SKM-1 treated with dmso at 0.1 percent for 144 hours (cell line): Measurements from ENCODE around the gene NKPD1.

Source experiments
- DNase-seq: peaks from one replicate; lab custom pipeline; 2025; ENCODE audit not compliant: unreplicated experiment; lab: John Stamatoyannopoulos, UW

The NKPD1 gene, protein sequence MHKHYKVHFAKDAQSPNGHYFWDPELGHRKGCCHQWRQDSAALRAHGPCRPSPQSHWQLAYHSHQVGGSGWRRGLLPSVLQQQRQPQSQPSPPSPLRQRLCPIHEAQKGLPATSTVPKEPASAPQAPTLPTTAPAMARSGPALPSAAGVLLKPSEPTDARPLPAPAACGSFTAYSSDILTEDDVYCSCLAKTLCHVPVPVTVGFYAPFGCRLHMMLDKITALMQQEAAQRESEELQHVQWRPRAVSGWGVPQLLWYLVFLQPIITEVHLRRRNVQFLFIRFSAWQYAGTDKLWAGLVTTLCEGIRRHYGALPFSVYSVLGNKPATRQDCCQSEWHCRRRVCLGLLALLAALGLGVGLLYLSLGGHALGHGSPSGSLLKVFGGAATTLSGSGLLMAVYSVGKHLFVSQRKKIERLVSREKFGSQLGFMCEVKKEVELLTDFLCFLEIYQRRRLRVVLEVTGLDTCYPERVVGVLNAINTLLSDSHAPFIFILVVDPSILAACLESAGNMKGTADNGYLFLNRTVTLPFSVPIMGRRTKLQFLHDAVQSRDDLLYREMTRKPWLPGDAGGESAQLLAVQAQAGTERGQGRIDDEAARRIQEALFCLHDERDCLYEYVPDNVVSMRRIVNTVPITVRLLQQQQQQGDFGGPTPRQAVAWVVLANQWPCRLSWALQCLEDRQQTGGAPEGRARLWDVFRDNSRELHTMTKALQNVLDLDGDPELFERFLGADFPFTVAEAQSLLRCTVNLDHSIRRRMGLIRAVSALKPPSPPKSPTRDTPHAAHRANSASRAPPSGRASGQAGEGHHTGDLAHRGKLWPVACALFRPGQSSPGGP

GRCh38 chr19:45160870-45161737 lies at the start of gene NKPD1:
NKPD1 (minus strand) TSS chr19:45160982; CDS start chr19:45160150, 832 bp downstream.
- DNase-seq: no peak

- DNase-seq: no peak
These were observed 45.5 kb upstream of the NKPD1 start for GRCh38 chr19:45206328-45206727.

DNA sequence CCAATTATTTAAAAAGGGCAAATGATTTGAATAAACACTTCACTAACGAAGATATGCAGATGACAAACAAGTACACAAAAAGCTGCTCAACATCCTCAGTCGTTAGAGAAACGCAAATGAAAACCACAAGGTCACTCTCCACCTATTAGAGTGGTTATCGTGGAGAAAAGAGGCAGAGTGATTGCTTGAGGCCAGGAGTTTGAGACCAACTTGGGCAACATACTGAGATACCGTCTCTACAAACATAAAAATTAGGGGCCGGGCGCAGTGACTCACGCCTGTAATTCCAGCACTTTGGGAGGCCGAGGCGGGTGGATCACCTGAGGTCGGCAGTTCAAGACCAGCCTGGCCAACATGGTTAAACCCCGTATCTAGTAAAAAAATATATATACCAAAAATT lies 45.0 kb upstream of the NKPD1 start:
- DNase-seq: no peak

- no peak for DNase-seq
These were observed 41.9 kb upstream of the NKPD1 start for GRCh38 chr19:45202637-45203036.

- DNase-seq: no peak
These were observed 39.8 kb upstream of the NKPD1 start for GRCh38 chr19:45200568-45200967.

DNA sequence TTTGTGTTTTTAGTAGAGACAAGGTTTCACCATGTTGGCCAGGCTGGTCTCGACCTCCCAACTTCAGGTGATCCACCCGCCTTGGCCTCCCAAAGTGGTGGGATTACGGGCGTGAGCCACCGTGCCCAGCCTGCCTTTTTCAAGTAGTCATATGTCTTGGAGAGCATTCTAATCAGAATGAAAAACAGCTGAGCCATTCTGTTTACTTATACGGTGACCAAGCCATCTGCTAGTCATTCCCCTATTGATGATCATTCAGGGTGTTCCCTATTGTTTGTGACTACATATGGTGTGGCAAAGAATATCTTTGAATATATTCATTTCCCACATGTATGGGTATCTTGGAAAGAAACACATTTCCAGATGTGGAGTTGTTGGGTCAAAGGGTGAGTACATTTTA lies 35.0 kb upstream of the NKPD1 start:
- DNase-seq: no peak

DNA sequence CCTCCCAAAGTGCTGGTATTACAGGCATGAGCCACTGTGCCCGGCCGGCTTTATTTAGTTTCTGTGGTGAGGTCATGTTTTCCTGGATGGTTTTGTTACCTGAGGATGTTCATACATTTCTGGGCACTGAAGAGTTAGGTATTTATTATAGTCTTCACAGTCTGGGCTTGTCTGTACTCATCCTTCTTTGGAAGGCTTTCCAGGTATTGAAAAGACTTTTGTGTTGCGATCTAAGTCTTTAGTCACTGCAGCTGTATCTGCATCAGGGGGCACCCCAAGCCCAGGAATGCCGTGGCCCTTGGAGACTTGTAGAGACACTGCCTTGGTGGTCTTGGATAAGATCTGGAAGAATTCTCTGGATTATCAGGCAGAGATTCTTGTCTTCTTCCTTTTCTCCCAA lies 30.6 kb upstream of the NKPD1 start:
- DNase-seq: no peak

GRCh38 chr19:45189971-45190370 lies 29.2 kb upstream of the NKPD1 start:
- no peak for DNase-seq

DNA sequence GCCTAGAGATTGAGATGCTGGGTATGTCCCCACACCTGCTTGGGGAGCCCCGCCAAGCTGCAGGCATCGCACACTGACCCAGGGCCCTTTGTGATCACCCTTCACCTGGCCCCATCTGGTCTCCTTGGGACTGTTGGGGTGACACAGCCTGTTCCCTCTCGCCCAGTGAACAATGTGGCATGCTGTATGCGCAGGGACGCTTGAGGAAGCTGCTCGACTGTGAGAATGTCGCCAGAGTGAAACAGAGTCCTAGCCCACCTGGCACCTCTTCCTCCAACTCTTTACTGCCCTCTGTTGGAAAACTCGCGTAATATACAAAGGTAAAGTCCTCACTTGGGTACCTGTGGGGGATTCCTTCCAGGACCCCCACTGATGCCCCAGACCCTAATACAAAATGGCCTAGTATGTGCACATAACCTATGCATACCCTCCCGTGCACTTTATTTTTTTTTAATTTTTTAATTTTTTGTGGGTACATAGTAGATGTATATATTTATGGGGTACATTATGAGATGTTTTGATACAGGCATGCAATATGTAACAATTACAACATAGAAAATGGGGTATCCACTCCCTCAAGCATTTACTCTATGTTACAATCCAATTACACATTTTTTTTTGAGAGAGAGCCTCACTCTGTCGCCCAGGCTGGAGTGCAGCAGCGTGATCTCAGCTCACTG lies 26.8 kb upstream of the NKPD1 start:
- DNase-seq: no peak

DNA sequence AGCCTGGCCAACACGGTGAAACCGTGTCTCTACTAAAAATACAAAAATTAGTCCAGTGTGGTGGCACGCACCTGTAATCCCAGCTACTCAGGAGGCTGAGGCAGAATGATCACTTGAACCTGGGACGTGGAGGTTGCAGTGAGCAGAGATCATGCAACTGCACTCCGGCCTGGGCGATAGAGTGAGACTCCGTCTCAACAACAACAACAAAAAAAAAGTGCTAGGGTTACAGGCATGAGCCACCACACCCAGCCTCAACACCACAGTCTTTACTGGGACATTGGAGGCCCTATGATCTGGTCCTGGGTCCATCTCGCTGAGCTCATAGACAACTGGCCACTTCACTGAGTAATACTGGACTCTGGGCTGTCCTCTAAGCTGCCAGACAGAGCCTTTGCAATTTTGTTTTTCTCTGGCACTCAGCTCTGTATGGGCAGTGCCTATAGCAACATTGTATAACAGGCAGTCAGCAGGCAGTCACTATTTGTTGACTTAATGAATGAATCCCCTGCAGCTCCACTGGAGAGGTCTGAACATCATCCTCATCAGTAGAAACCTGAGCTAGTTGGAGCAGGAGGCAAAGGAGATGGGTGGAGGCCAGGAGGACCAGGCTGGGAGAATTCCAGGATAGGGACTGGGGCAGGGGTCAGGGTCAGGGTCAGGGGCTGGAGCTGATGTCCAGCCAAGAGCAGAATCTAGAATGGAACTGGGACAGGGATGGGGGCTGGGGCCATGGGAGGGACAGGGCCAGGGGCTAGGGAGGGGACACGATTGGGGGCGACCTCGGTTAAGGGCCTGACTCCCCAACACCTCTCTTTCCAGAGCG lies 25.9 kb upstream of the NKPD1 start:
- DNase-seq: no peak

DNA sequence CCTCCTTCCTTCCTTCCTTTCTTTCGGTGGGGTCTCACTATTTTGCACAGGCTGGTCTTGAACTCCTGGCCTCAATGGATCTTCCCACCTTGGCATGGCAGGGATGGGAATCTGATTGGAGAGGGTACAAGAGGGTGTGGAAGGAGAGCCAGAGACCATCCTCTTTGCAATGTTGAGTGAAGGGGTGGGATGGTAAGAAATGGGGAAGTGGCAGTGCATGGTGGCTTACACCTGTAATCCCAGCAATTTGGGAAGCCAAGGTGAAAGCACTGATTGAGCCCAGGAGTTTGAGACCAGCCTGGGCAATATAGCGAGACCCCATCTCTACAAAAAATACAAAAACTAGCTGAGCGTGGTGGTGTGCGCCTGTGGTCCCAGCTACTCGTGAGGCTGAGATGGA lies 23.3 kb upstream of the NKPD1 start:
- DNase-seq: no peak

DNA sequence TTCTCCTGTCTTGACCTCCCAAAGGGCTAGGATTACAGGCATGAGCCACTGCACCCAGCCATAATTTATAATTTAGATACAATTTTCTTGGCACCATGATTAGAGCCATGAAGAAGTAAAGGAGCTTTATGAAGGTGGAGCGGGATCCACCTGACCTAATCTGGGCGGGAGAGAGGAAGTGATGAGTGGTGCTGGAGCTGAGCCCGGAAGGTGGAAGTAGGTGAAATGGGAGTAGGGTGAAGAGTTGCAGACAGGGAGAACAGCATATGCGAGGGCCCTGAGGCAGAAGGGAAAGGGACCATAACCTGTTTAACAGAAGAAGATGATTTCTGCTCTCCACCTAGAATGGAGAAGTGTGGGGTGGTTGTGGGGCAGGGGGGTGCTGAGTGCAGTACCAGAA lies 22.0 kb upstream of the NKPD1 start:
- no peak for DNase-seq

GRCh38 chr19:45180936-45181335 lies 20.2 kb upstream of the NKPD1 start:
- no peak for DNase-seq

DNA sequence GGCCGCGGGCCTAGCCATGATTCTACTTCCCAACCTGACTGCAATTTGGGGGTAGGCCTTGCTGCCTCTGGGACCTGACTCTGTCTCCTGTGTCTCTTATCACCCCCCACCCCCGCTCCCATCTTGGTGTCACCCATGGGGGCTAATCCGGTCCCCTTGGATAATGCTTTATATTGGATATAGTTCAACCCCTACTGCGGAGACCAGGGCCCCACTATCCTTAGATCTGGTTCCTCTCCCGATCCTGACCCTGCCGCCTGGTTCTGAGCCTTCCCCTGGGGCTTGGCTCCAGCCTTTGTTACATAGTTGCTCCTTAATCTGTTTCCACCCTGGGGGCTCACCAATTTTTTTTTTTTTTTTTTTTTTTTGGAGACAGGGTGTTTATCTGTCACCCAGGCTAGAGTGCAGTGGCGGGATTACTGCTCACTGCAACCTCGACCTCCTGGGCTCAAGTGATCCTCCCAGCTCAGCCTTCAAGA lies 19.1 kb upstream of the NKPD1 start:
- DNase-seq: no peak

- DNase-seq: no peak
These were observed 18.5 kb upstream of the NKPD1 start for GRCh38 chr19:45179072-45179891.

DNA sequence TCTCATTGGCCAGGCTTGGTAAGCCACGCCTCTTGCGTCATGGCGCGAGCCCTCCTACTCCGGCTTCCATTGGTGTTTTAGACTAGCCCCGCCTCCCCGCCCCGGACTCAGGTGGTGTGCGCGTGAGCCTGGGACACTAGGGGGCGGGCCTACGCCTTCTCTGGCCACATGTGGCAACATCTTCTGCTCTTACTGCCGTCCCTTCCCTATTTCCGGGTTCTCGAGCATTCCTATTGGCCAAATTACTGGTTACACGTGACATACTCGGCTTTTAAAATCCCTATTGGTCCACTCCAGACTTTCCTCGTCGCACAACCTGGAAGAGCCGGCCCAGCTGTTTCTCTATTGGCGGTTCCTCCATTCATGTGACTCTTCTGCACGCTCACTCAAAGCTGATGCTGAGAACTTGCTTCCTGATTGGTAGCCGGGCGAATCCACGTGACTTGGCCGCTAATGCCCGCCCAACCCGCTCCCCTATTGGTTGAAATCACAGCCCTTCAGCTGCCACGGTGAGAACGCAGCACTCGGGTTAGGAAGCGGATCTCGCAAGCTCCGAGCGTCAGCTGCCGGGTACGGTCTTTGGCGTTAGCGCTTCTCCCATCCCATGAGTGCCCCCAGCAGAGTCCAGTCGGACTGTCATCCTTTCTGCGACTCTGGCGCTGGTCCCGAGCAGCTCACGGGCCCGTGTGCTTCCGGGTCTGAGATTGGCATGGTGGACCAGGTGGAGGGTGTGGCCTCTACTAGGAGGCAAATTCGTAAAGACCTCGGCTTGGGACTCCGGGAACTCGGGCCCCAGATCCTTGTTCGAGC lies 17.7 kb upstream of the NKPD1 start, which contains the start of gene BLOC1S3:
Gene BLOC1S3 (plus strand): TSS at position 523 of the 810 bp plus-strand sequence. CDS start 513 bp downstream, outside the sequence.
- DNase-seq: peak; percentile 98

DNA sequence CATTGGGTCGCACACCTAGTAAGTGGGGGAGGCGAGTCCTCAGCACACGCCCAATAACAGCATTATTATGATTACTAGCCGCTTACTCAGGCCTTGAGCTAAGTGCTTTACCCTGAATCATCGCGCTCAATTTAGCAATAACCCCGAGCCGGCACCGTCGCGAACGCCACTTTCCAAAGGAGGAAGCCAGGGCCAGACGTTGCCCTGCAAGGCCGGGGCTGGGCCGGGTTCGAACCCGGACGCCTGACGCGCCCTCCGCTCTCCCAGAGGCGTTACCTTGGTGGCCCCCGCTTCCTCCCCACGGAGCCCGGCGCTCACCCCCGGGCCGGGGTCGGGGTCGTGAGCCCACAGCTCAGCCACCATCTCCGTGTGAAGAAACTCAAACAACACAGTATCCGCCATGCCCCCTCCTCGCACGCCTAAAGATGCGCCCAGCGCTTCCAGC lies 17.1 kb upstream of the NKPD1 start, which contains the start of gene TRAPPC6A:
Gene TRAPPC6A (minus strand): TSS at position 421 of the 445 bp plus-strand sequence. CDS start 19 bp downstream, at position 402.
- DNase-seq: peak; percentile 31
